DMS153 (cell line): Measurements from ENCODE around the gene ATP8A2.
A peak's percentile ranks its signal among the peaks of the same experiment; 100 is the strongest.
"Not testable (repeated sequence)": the region's sequence is repeated elsewhere in the genome, so short reads cannot be mapped to it uniquely, and the experiment has no call there.

ENCODE experiments used
- DNase-seq: peaks from one replicate; lab custom pipeline; 2025; lab: John Stamatoyannopoulos, UW

ATP8A2 gene

DNA sequence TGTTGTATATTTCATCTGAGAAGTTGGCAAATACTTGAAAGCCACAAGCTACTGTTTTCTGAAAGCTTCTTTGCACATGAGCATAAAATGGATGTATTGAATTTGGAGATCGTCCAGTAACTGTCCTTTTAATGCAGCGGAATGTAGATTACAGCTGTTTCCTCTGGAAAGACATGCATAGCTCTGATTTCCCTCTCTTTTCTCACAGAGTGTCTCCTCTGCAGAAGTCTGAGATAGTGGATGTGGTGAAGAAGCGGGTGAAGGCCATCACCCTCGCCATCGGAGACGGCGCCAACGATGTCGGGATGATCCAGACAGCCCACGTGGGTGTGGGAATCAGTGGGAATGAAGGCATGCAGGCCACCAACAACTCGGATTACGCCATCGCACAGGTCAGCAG, 397.1 kb downstream of the ATP8A2 start:
- no peak for DNase-seq

DNA sequence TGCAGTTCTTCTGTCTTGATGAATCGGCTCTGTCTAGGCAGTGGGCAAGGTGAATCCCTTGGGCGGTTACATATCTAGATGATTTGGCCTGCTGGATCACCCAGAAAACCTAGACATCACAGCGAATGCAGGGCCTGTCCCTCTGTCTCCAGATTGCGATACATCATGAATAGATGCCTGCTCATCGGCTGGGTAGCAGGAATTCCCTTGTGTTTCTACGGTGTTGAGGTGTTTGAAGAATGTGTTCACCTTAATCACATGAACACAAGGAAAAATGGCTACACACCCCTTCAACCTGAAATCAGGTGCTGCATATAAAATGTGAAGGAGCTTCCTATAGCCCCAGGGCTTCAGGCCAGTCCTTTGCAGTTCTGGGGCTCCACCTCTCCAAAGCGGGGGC, 398.8 kb downstream of the ATP8A2 start:
- DNase-seq: no peak

- DNase-seq: no peak
These were observed 399.4 kb downstream of the ATP8A2 start for GRCh38 chr13:25771202-25771601.

GRCh38 chr13:25771641-25772478, 400.1 kb downstream of the ATP8A2 start:
- DNase-seq: no peak

DNA sequence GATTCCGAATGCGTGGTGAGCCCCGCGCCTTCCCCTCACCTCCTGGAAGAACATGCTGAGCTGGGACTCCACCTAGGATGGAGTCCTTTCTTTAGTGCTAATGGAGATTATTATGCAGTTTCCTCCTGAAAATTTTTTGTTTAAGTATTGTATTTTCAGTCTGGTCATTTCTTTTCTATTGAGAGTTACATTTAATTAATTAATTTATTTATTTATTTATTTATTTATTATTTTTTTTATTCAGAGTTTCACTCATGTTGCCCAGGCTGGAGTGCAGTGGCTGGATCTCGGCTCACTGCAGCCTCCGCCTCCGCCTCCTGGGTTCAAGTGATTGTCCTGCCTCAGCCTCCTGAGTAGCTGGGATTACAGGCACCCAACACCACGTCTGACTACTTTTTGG, 400.8 kb downstream of the ATP8A2 start:
- not testable (repeated sequence) for DNase-seq

GRCh38 chr13:25774056-25774455, 402.3 kb downstream of the ATP8A2 start:
- not testable (repeated sequence) for DNase-seq

DNA sequence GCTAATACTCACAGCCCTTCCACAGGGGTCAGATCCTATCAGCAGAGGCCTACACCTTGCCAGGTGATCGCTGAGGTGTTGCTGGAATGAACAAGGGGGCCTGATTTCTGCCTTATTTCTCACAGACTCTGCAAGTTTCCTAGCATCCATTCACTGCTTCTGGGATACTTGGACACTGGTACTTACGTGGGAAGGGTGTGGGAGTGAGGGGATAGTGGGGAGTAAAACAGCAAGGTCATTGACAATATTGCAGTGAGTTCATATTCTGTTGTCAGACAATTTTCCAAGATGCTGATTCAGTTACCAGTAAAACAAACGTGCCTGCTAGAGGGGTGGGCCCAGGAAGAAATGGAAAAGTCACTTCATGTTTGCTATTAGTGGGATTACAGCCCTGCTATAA, 403.5 kb downstream of the ATP8A2 start:
- no peak for DNase-seq

GRCh38 chr13:25775986-25776385, 404.2 kb downstream of the ATP8A2 start:
- DNase-seq: no peak

GRCh38 chr13:25776722-25777121, 404.9 kb downstream of the ATP8A2 start:
- no peak for DNase-seq

DNA sequence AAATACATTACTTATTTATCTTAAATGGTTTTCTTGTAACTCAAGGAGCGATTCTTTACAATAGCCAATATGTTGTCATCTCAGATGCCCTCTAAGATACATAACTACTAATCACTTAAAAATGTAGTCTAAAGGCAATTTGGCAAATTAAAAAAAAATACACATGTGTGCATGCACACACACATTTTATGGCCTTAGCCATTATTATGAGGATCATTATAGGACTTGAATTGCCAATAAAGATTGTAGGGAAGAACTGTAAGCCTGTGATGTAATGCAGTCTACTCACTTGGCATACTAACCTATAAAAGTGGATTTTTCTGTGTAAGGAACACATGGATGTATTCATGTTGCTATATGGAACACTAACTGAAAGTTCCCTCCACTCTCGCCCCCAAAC, 405.7 kb downstream of the ATP8A2 start:
- no peak for DNase-seq

GRCh38 chr13:25778365-25778764, 406.6 kb downstream of the ATP8A2 start:
- no peak for DNase-seq

- no peak for DNase-seq
These were observed 407.1 kb downstream of the ATP8A2 start for GRCh38 chr13:25778808-25779305.

DNA sequence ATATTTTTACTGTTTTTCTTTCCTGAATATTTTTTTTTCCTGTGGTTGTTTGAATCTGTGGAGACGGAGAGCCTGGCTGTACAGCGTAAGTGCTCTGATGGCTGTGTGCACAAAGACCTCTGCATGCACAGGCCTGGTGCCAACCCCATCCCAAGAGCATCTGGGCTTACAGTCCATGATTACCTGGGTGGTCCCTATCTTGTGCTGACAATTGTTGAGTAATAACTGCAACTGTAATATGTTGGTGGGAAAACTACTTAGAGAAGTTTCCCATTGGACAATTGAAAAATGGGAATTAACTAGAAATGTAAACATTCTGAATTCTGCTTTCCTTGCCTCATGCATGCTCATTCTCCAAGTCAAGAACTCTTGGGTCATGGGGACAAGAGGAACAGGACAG, 411.3 kb downstream of the ATP8A2 start:
- no peak for DNase-seq

- DNase-seq: peak; percentile 34
These were observed 411.8 kb downstream of the ATP8A2 start for GRCh38 chr13:25783601-25784024.

DNA sequence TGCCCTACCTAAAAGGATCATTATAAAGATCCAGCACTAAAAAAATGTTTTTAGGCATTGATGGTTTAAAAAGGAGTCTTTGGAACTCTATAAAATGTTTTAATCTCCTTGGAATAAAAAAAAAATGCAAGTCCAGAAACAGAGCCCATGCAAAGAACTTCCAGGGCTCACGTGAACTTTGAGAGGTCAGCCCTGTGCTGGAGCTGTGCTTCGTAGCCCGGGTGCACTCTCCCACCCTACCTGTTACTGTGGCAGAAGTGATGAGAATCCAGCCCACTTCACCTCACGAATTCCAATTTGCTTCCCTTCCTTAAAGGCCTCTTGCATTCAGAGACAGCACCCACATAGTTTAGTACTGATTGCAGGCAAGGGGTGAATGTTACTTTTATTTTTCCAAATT, 412.3 kb downstream of the ATP8A2 start:
- no peak for DNase-seq

DNA sequence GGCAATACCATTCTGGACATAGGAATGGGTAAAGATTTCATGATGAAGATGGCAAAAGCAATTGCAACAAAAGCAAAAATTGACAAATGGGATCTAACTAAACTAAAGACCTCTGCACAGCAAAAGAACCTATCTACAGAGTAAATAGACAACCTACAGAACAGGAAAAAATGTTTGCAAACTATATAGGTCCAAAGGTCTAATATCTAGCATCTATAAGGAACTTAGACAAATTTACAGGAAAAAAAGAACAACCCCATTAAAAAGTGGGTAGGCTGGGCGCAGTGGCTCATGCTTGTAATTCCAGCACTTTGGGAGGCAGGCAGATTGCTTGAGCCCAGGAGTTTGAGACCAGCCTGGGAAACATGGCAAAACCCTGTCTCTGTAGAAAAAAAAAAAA, 418.4 kb downstream of the ATP8A2 start:
- not testable (repeated sequence) for DNase-seq

- DNase-seq: no peak
These were observed 423.5 kb downstream of the ATP8A2 start for GRCh38 chr13:25795277-25795676.

GRCh38 chr13:25796474-25796873, 424.7 kb downstream of the ATP8A2 start:
- no peak for DNase-seq

GRCh38 chr13:25798998-25799397, 427.2 kb downstream of the ATP8A2 start:
- no peak for DNase-seq

- no peak for DNase-seq
These were observed 428.7 kb downstream of the ATP8A2 start for GRCh38 chr13:25800523-25800922.

GRCh38 chr13:25802579-25802978, 430.8 kb downstream of the ATP8A2 start:
- no peak for DNase-seq

GRCh38 chr13:25803641-25804040, 431.9 kb downstream of the ATP8A2 start:
- peak; percentile 51 for DNase-seq

DNA sequence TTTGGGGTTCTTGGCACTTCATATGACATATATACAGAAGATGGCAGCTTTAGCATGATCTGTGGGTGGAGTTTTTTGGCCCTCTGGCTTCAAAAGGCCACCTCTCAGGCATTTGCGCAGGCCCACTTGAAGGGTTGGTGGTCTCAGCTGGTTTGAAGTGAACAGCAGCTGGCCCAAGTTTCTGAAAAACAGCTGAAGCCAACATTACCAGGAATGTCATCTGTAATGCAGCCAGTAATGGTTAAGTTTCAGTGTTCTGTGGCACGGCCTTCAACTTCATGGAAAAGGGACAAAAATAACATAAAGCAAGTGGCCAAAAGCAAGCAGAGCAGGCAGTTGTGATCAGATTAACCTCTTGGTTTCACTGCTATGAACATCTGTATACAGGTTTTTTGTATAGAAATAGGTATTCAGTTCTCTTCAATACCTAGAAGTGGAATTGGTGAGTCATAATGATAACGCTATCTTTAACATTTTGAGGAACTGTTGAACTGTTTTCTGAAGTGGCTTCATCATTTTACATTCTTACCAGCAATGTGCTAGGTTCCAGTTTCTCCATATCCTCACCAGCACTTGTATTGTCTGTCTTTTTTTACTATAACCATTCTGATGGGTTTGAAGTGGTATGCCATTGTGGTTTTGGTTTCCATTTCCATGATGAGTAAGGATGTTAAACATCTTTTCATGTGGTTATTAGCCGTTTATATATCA, 434.6 kb downstream of the ATP8A2 start:
- DNase-seq: no peak
